ENCODE data around the gene OR51A7. TPM values are rescaled to one million over a fixed set of nuclear protein-coding genes. Genes with fewer than 3 reads are reported as not detected.

OR51A7 gene
- total and polyA plus RNA-seq, 2 of the 8 experiments (the other 6 are each of a cell fraction or from before 2014, with no cell fraction given), result not detected

- TF ChIP-seq CBX8 (IDR thresholded peaks at IDR 0.05; ENCODE audit: borderline replicate concordance, low read depth, low read length) (no peak), POU5F1 (IDR thresholded peaks at IDR 0.05; ENCODE audit: low read depth, low read length) (no peak), SP1 (IDR thresholded peaks at IDR 0.05; ENCODE audit: low read depth, low read length) (no peak)
These were observed 22.4 kb upstream of the OR51A7 start (continued) for GRCh38 chr11:4881188-4881587.

All from H1 (cell line).